Prostate gland (tissue), 2 donors: Measurements from ENCODE around the gene IGFBP2.

Experiments used
- POLR2A ChIP-seq: fragments of 450-650 bp; IDR thresholded peaks from one replicate; pipeline ENCODE4 v1.6.1; 2016; ENCODE audit warnings: antibody characterized with exemption, mild to moderate bottlenecking
- POLR2AphosphoS5 ChIP-seq: sonication (generic); formaldehyde crosslinking; IDR thresholded peaks from one replicate; pipeline ENCODE4 v1.6.1; 2017; ENCODE audit warnings: antibody characterized with exemption
- TF ChIP-seq, protein P1 (sequence below), 4 experiments: fragments of 200-600 bp in 2 of 4; fragments of 450-650 bp in 2 of 4; sonication (generic) in 2 of 4; IDR thresholded peaks; 1 replicate in 3 of 4; 2 replicates in 1 of 4; pipeline ENCODE4 v1.5.1; 2016 to 2019; ENCODE audit warnings: antibody characterized with exemption in 4 of 4, mild to moderate bottlenecking in 2 of 4, moderate library complexity in 2 of 4

DNA sequence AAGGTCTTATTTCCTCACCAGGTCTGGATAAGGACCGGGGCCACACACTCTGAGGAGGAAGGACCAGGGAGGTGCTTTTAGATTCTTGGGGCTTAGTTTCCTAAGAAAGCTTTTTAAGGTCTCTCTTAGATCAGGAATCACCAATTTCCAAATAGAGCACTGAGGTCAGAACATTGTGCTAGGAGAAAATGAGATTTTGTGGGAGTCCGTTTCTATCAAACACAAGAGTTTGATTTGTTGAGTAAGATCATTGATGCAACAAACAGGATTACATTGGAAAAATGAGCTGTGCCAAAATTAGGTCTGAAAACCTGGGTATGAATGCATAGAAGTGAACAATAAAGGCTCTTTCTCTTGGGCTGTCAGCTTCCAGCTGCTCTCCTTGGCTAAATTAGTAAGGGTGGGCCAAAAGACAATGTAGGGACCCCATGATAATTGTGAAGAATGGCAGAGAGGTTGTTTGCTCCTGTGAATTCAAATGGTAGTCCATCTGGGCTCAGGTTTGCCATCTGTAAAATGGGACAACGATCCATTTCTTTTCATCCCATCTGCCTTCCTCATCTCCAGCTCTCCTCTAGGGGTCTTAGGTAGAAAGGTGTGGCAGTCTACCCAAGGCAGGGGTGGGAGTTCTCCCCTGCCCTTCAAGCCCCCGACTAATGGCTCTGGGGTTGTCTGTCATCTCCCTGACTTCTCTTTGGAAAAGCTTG is 20.0 kb downstream of the IGFBP2 start:
- TF ChIP-seq POLR2AphosphoS5 (no peak), POLR2A (no peak)
- TF ChIP-seq, protein P1, sequence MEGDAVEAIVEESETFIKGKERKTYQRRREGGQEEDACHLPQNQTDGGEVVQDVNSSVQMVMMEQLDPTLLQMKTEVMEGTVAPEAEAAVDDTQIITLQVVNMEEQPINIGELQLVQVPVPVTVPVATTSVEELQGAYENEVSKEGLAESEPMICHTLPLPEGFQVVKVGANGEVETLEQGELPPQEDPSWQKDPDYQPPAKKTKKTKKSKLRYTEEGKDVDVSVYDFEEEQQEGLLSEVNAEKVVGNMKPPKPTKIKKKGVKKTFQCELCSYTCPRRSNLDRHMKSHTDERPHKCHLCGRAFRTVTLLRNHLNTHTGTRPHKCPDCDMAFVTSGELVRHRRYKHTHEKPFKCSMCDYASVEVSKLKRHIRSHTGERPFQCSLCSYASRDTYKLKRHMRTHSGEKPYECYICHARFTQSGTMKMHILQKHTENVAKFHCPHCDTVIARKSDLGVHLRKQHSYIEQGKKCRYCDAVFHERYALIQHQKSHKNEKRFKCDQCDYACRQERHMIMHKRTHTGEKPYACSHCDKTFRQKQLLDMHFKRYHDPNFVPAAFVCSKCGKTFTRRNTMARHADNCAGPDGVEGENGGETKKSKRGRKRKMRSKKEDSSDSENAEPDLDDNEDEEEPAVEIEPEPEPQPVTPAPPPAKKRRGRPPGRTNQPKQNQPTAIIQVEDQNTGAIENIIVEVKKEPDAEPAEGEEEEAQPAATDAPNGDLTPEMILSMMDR (IDR thresholded peaks at IDR 0.05) = no peak
